Activated naive CD4-positive, alpha-beta T cell (primary cell): ENCODE measurements around the gene ARR3.
A peak's percentile ranks its signal among the peaks of the same experiment; 100 is the strongest.
"Not testable (repeated sequence)": the region's sequence is repeated elsewhere in the genome, so short reads cannot be mapped to it uniquely, and the experiment has no call there.

ENCODE experiments used
- DNase-seq, 4 experiments: peaks; one replicate each; lab custom pipeline; 2025; lab: John Stamatoyannopoulos, UW

The ARR3 gene

GRCh38 chrX:70268034-70268433 is at the start of gene ARR3:
TSS of gene ARR3 (plus strand) at chrX:70268334. CDS start at chrX:70269386, 1,052 bp downstream.
- no peak for DNase-seq

- DNase-seq: no peak
These were observed 48.0 kb upstream of the ARR3 start for GRCh38 chrX:70219938-70220764.

GRCh38 chrX:70226048-70226447 is 42.1 kb upstream of the ARR3 start:
- DNase-seq: no peak

- no peak for DNase-seq
These were observed 41.4 kb upstream of the ARR3 start for GRCh38 chrX:70226687-70227086.

- no peak for DNase-seq
These were observed 36.5 kb upstream of the ARR3 start for GRCh38 chrX:70231666-70232065.

- no peak for DNase-seq
These were observed 33.8 kb upstream of the ARR3 start, which contains the start of gene AWAT1 for GRCh38 chrX:70234355-70234754. TSS of gene AWAT1 (plus strand) at chrX:70234655. CDS start at chrX:70234696, 41 bp downstream.

DNA sequence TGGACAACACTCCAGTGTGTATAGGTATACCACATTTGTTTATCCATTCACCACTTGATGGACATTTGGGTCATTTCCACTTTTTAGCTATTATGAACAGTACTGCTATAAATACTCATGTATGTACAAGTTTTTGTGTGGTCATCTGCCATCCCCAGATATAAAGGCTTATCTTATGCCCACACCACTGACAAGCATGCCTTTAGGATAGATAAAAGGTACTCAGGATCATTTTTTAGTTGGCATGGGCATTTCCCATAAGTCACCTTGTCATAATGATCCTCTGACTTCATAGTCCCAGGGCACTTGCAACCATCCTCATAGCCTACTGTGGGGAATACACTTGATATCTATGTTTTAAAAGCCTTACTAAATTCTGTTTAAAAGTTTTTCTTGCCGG is 27.4 kb upstream of the ARR3 start:
- no peak for DNase-seq

DNA sequence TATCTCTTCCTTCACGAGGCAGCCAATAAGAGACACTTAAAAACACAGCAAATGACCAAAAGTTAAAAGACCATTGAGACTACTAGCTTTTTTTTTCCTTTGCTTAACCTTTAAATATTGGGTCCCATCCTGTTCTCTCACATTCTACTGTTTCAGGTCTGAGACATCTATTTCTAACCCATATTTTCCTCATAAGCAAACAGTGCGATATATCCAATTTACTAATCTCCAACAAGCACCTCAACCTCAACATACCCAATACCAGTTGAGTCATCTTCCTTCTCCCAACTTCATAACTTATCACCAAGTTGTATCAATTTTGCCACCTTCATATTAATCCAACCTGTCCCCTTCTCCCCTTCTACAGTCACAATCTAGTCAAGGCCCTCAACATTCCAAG is 26.6 kb upstream of the ARR3 start:
- no peak for DNase-seq

DNA sequence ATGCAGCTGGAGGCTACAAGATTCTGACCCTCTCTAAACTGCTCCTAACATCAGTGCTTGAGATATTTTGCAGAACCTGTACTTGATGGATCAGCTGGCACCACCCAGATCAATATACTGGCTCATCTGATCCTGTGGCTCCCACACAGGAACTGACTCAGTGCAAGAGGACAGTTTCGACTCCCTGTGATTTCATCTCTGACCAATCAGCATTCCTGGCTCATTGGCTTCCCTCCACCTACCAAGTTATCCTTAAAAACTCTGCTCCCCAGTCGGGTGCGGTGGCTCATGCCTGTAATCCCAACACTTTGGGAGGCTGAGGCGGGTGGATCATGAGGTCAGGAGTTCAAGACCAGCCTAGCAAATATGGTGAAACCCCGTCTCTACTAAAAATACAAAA is 24.5 kb upstream of the ARR3 start:
- not testable (repeated sequence) for DNase-seq

DNA sequence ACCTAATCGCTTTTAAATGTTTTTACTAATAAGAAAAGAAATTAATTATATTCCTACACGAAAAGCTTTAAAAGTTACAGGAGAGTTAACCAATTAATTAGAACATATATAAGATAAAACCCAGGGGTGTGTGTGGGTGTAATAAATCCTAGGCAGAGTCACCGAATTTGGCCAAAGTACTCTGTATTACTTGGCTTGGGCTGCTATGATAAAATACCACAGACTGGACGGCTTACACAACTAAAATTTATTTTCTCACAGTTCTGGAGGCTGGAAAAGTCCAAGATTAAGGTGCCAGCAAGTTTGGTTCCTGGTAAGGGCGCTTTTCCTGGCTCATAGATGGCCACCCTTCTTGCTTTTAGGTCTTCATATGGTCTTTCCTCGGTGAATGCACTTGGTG is 23.3 kb upstream of the ARR3 start:
- DNase-seq: no peak

GRCh38 chrX:70247252-70247651 is 20.9 kb upstream of the ARR3 start:
- DNase-seq: no peak

GRCh38 chrX:70252491-70252890 is 15.6 kb upstream of the ARR3 start:
- DNase-seq: no peak

DNA sequence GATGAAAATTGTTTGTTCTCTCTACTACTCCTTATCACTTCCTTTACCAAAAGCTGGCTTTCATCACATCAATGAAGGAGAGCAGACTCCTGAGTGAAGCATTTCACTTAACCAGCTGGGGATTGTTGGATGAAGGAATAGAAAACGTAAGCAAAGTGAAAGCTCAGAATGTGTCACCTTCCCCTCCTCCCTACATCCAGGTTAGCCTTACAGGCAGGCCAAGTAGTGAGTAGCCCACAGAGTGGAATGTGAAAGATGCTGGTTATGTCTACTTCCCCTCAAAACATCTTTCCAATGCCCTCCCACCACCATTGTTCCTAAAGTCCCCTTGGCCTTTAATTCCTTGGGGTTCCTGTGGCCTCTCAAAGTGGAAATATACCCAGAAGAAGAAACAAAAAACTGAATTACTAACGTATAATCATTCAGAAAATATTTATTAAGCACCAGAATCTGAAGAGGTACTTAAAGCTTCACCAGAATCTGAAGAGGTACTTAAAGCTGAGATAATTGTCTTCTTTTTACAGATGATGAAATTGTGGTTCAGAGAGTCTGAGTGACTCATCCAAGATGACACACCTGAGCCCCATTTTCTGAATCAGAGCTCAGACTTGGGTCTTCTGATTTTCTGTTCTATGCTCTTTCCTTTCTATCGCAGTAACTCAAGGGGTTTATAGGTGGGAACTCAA is 14.6 kb upstream of the ARR3 start:
- no peak for DNase-seq

DNA sequence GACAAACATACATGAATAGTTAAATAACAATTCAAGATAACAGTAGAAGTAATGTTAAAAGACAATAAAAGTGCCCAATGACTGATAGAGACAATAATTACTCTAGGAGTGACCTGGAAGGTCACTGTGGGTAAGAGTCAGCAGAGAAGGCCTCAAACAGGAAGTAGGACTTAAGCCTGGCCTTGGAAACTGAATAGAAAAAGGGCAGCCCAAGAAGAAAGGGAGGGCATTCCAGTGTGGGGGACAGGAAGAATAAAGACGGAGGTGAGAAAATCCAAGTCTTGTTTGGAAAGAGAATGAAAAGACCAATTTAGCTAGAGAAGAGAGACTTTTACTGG is 14.1 kb upstream of the ARR3 start:
- DNase-seq: no peak

- no peak for DNase-seq
These were observed 13.2 kb upstream of the ARR3 start for GRCh38 chrX:70254909-70255308.

DNA sequence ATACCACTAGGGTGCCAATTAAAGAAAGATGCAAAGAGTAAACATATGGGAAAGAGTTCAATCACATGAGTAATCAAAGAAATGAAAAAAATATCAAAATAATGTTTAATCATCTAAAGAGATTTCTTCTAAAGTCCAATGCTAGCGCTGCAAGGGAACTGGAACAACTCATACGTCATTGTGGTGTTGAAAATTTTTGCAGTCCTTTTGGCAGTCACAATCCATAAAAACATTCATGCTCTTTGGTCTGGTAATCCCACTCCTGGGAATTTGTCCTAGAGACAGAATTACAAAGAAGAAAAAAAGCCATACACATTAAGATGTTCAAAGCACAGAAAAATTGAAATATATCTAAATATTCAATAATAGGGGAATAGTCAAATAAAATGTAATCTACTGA is 12.7 kb upstream of the ARR3 start:
- DNase-seq: no peak

- DNase-seq: no peak
These were observed 10.5 kb upstream of the ARR3 start for GRCh38 chrX:70257423-70258288.

DNA sequence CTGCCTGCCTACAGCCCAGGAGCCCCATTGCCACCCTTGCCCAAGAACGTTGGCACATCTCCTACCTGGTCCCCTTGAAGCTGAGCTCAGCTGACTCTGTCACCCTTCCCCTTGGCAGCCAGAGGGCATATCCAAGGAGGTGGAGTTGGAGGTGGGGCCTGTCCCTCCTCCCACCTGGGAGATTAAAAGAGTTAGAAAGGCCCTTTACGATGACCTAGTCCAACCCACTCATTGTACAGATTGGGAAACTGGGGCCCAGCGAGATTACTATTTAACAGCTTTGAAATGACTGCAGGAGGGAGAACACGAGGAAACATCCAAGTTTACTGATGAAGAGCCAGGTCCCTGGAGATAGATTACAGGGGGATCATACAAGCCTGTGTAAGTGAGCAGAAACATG is 8.0 kb upstream of the ARR3 start, which contains the start of gene P2RY4:
TSS of gene P2RY4 (minus strand) at position 101 of the 400 bp plus-strand sequence. CDS start 580 bp downstream, outside the sequence.
- no peak for DNase-seq

DNA sequence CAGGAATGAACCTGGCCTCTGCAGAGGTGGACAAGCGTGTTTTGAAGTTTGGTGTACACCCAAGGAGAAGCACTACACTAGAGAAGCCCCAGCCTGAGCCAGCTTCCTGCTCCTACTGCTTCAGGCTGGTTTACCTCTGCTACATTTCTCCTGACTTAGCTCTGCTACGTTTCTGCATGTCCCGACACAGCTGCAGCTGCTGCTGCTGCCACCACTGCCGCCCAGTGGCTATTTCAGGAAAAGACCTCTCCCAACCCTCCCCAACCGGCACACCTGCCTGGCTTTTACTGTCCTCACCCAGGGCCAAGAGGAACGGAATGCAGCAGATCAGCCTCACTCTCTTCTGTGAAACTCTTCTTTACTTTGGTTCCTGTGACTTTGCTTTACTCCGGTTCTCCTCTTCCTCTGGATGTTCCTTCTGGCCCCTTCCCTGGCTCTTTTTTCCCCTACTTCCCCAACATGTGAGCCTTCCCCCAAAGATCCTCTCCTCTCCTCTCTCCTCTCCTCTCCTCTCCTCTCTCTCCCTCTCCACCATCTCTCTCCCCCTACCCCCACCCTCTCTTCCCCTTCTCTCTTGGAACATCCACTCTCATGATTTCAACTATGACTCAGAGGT is 5.1 kb upstream of the ARR3 start:
- peak in 1 of 4 experiments; percentile 2 for DNase-seq

GRCh38 chrX:70264784-70265183 is 3.4 kb upstream of the ARR3 start:
- DNase-seq: no peak

- not testable (repeated sequence) for DNase-seq
These were observed 5.9 kb downstream of the ARR3 start for GRCh38 chrX:70274029-70274428.

GRCh38 chrX:70279081-70279480 is 10.9 kb downstream of the ARR3 start:
- no peak for DNase-seq
